HCT116 (cell line): Measurements from ENCODE around the gene SLC22A13. TPM values are rescaled to one million over a fixed set of nuclear protein-coding genes. Genes with fewer than 3 reads are reported as not detected.

Source experiments
- ATAC-seq: fragments of 200-7000 bp; cut with Tn5 transposase; 2 replicates; pipeline ENCODE4 v1.9.1; 2020; ENCODE audit warnings: mild to moderate bottlenecking, moderate library complexity
- BruUV-seq: library from RNA; stranded (reverse); fragments of 400-500 nt; replicated peaks from 2 replicates; lab custom pipeline; 2021; lab: Mats Ljungman, UMichigan
- CTCF ChIA-PET: fragments of 300-600 bp; sonication (Branson Sonifier 250); formaldehyde crosslinking; loops from one replicate; lab custom pipeline; 2021; ENCODE audit warnings: antibody characterized with exemption; lab: Charles Lee
- POLR2A ChIA-PET: fragments of 300-600, 350-600 bp; sonication (Branson Sonifier 250); formaldehyde crosslinking; loops from one replicate; lab custom pipeline; 2021; ENCODE audit warnings: antibody characterized with exemption; lab: Charles Lee
- RAD21 ChIA-PET, 2 experiments: fragments of 300-600 bp; sonication (Branson Sonifier 250); formaldehyde crosslinking; loops; one replicate each; lab custom pipeline; 2023; ENCODE audit warnings: low total read pairs in 2 of 2; ENCODE audit not compliant: uncharacterized antibody in 2 of 2, unreplicated experiment in 2 of 2, low non-redundant PET in 1 of 2; lab: Charles Lee
- DNase-seq: peaks from one replicate; pipeline ENCODE4 v3.0.0-alpha.2; 2010; ENCODE audit warnings: low read depth, low spot score
- H2AFZ ChIP-seq: fragments of 200-600 bp; shearing (Covaris generic), sonication (generic); 2 replicates; pipeline ENCODE4 v1.6.1; 2017; ENCODE audit warnings: low read depth, mixed run types, mixed read lengths, antibody characterized with exemption, low read length; ENCODE audit not compliant: poor library complexity, severe bottlenecking
- H3K27ac ChIP-seq: 2 replicates; pipeline ENCODE4 v1.5.1; 2012; ENCODE audit warnings: low read depth, low read length
- H3K27me3 ChIP-seq: fragments of 200-600 bp; sonication (generic); 2 replicates; pipeline ENCODE4 v1.6.1; 2016; ENCODE audit warnings: mixed run types, low read length, mixed read lengths; ENCODE audit not compliant: insufficient read depth
- H3K36me3 ChIP-seq, 2 experiments: fragments of 200-500 bp in 1 of 2; fragments of 200-600 bp in 1 of 2; sonication (Bioruptor generic) in 1 of 2; sonication (generic) in 1 of 2; 2 replicates each; pipeline versions ENCODE4 v1.5.1 to v1.6.1; 2014 to 2016; ENCODE audit warnings: low read length in 2 of 2, inconsistent platforms in 1 of 2, mixed read lengths in 1 of 2, mixed run types in 1 of 2; ENCODE audit not compliant: insufficient read depth in 2 of 2, control insufficient read depth in 1 of 2
- H3K4me1 ChIP-seq, 2 experiments: fragments of 200-600 bp in 1 of 2; sonication (generic) in 1 of 2; 2 replicates each; pipeline versions ENCODE4 v1.5.1 to v1.6.1; 2012 to 2017; ENCODE audit warnings: low read length in 2 of 2, inconsistent platforms in 1 of 2, mild to moderate bottlenecking in 1 of 2, mixed read lengths in 1 of 2, mixed run types in 1 of 2, moderate library complexity in 1 of 2; ENCODE audit not compliant: insufficient read depth in 2 of 2, control insufficient read depth in 1 of 2
- H3K4me2 ChIP-seq: fragments of 200-600 bp; sonication (generic); 2 replicates; pipeline ENCODE4 v1.6.1; 2017; ENCODE audit warnings: mixed run types, low read length, mixed read lengths
- H3K4me3 ChIP-seq, 2 experiments: fragments of 200-600 bp in 1 of 2; sonication (generic) in 1 of 2; replicated peaks in 1 of 2; 2 replicates each; pipeline ENCODE4 v1.5.1; 2011 to 2016; ENCODE audit warnings: low read length in 2 of 2, control low read depth in 1 of 2, low read depth in 1 of 2, mild to moderate bottlenecking in 1 of 2, mixed read lengths in 1 of 2, mixed run types in 1 of 2
- H3K79me2 ChIP-seq: fragments of 200-600 bp; sonication (generic); 2 replicates; pipeline ENCODE4 v1.6.1; 2017; ENCODE audit warnings: mild to moderate bottlenecking, mixed run types, low read length, moderate library complexity, mixed read lengths; ENCODE audit not compliant: insufficient read depth
- H3K9ac ChIP-seq: fragments of 200-600 bp; sonication (generic); 2 replicates; pipeline ENCODE4 v1.6.1; 2016; ENCODE audit warnings: low read length, mixed read lengths
- H3K9me2 ChIP-seq: fragments of 200-600 bp; sonication (generic), shearing (Covaris generic); 2 replicates; pipeline ENCODE4 v1.6.1; 2017; ENCODE audit warnings: mixed run types, mild to moderate bottlenecking, moderate library complexity; ENCODE audit not compliant: insufficient read depth
- H3K9me3 ChIP-seq, 2 experiments: fragments of 200-500 bp in 1 of 2; fragments of 200-600 bp in 1 of 2; sonication (Bioruptor generic) in 1 of 2; sonication (generic) in 1 of 2; 2 replicates each; pipeline ENCODE4 v1.6.1; 2014 to 2017; ENCODE audit warnings: low read length in 2 of 2, mixed read lengths in 2 of 2, inconsistent platforms in 1 of 2, low read depth in 1 of 2, mild to moderate bottlenecking in 1 of 2, mixed run types in 1 of 2, moderate library complexity in 1 of 2; ENCODE audit not compliant: control insufficient read depth in 1 of 2, insufficient read depth in 1 of 2
- H4K20me1 ChIP-seq: fragments of 200-600 bp; sonication (generic), shearing (Covaris generic); 2 replicates; pipeline ENCODE4 v1.6.1; 2017; ENCODE audit warnings: mixed run types, mild to moderate bottlenecking, moderate library complexity; ENCODE audit not compliant: insufficient read depth
- CBX3 ChIP-seq: IDR thresholded peaks from 2 replicates; pipeline ENCODE4 v1.6.1; 2012; ENCODE audit warnings: low read depth
- CTCF ChIP-seq, 3 experiments: fragments of 200-600 bp in 1 of 3; sonication (generic) in 1 of 3; IDR thresholded peaks in 2 of 3; conservative IDR thresholded peaks in 1 of 3; 2 replicates each; pipeline ENCODE4 v1.5.1; 2012 to 2017; ENCODE audit warnings: low read depth in 2 of 3, low read length in 2 of 3, antibody characterized with exemption in 1 of 3, borderline replicate concordance in 1 of 3, control low read depth in 1 of 3, mild to moderate bottlenecking in 1 of 3, mixed read lengths in 1 of 3, mixed run types in 1 of 3, moderate library complexity in 1 of 3; ENCODE audit not compliant: insufficient read depth in 1 of 3
- EZH2phosphoT487 ChIP-seq: fragments of 200-600 bp; IDR thresholded peaks from 2 replicates; pipeline ENCODE4 v1.6.1; 2018; ENCODE audit warnings: antibody characterized with exemption, borderline replicate concordance
- MAX ChIP-seq: IDR thresholded peaks from 2 replicates; pipeline ENCODE4 v1.6.1; 2012
- POLR2A ChIP-seq: IDR thresholded peaks from 2 replicates; pipeline ENCODE4 v1.7.0; 2011; ENCODE audit warnings: borderline replicate concordance; ENCODE audit not compliant: insufficient read depth, insufficient read length; ENCODE audit errors: extremely low read depth
- RAD21 ChIP-seq: IDR thresholded peaks from 2 replicates; pipeline ENCODE4 v1.6.1; 2012; ENCODE audit warnings: low read depth, mild to moderate bottlenecking
- SP1 ChIP-seq: IDR thresholded peaks from 2 replicates; pipeline ENCODE4 v1.6.1; 2012; ENCODE audit warnings: low read depth
- SRF ChIP-seq: IDR thresholded peaks from 2 replicates; pipeline ENCODE4 v1.6.1; 2012; ENCODE audit warnings: low read depth
- YY1 ChIP-seq: IDR thresholded peaks from 2 replicates; pipeline ENCODE4 v1.6.1; 2011; ENCODE audit warnings: low read length, low read depth, moderate library complexity, mild to moderate bottlenecking; ENCODE audit not compliant: insufficient replicate concordance; ENCODE audit errors: extremely low read depth
- ZFX ChIP-seq: fragments of 450-650 bp; IDR thresholded peaks from 2 replicates; pipeline ENCODE4 v1.6.1; 2017
- ZNF274 ChIP-seq: fragments of 200-500 bp; sonication (Bioruptor generic); IDR thresholded peaks from 2 replicates; pipeline ENCODE4 v1.6.1; 2014; ENCODE audit warnings: mild to moderate bottlenecking, low read depth, low read length, inconsistent platforms
- intact Hi-C: fragments of 100-400 bp; cut with micrococcal nuclease; formaldehyde crosslinking; loops from 2 replicates; pipeline ENCODE4 v1.10.0; 2022
- total RNA-seq: library from RNA; stranded (reverse); gene quantifications from one replicate; pipeline ENCODE4 v1.2.1, GENCODE V29; 2021; ENCODE audit not compliant: unreplicated experiment

The SLC22A13 gene
- total RNA-seq, 1 experiment from 2014 or later = 0.47 TPM

GRCh38 chr3:38229036-38229435 is 36.6 kb upstream of the SLC22A13 start:
- no peak for ATAC-seq
- H3K9me3 ChIP-seq = no peaks in the 10 kb centered on the region
- peaks cover 0 to 4% of the 10 kb centered on the region in 2 experiments; a peak in 1 of 4 replicates for H3K4me1 ChIP-seq
- peaks cover 5 to 12% of the 10 kb centered on the region in 2 experiments for H3K36me3 ChIP-seq
- no peak overlapping the region for H3K4me3 ChIP-seq
- CTCF ChIA-PET = no interaction called here
- no peaks in the 10 kb centered on the region; the same call in 1 of the 2 replicates for H3K79me2 ChIP-seq
- H3K9me2 ChIP-seq = no peaks in the 10 kb centered on the region
- DNase-seq = no peak
- TF ChIP-seq POLR2A (no peak), MAX (no peak), ZNF274 (no peak), SP1 (no peak), ZFX (no peak), RAD21 (no peak), YY1 (no peak), CTCF (IDR thresholded peaks at IDR 0.05 in 2 of 3, conservative IDR thresholded peaks at IDR 0.05 in 1 of 3; ENCODE audit: borderline replicate concordance in 1 of 3, insufficient read depth in 1 of 3, low read depth in 2 of 3, low read length in 2 of 3) (no peak), CBX3 (no peak), SRF (no peak), EZH2phosphoT487 (no peak)
- no peak overlapping the region for H3K4me2 ChIP-seq
- BruUV-seq = no TSS peak
- no peaks in the 10 kb centered on the region for H3K27me3 ChIP-seq
- H2AFZ ChIP-seq = no peak overlapping the region
- POLR2A ChIA-PET = no interaction called here
- H3K27ac ChIP-seq = no peak overlapping the region
- H3K9ac ChIP-seq = no peak overlapping the region
- intact Hi-C loops = no loop called here
- RAD21 ChIA-PET = no interaction called here
- 0 out of 2 replicates have a peak, but pooled peaks cover 6% of the 10 kb centered on the region for H4K20me1 ChIP-seq
